ENCODE results near the gene TROAP. TPM values are rescaled to one million over a fixed set of nuclear protein-coding genes. Genes with fewer than 3 reads are reported as not detected.

TROAP gene
- total RNA-seq, 1 donor from 2014 or later, result 40.0 TPM

GRCh38 chr12:49347311-49348193 is 24.5 kb downstream of the TROAP start:
- H3K9ac ChIP-seq, result no peak overlapping the region
- H3K4me2 ChIP-seq, result peak overlapping the region; percentile 88
- H3K9me3 Mint-ChIP-seq, result peaks cover 2% of the 10 kb centered on the region
- no peaks in the 10 kb centered on the region for H3K36me3 ChIP-seq
- H3K4me3 ChIP-seq, result peak overlapping the region; percentile 48
- TF ChIP-seq CTCF (IDR thresholded peaks at IDR 0.05) (peak; percentile 99), EZH2phosphoT487 (IDR thresholded peaks at IDR 0.05) (no peak), EZH2 (IDR thresholded peaks at IDR 0.05) (peak; percentile 69)
- peak overlapping the region; percentile 72 for H2AFZ ChIP-seq (replicated peaks)
- H3K4me1 ChIP-seq, result peaks cover 34% of the 10 kb centered on the region
- H4K20me1 ChIP-seq (ENCODE audit: low read depth), result peaks cover 41% of the 10 kb centered on the region
- H3K4me3 Mint-ChIP-seq, result peak overlapping the region; percentile 85
- no peaks in the 10 kb centered on the region for H3K9me3 ChIP-seq (ENCODE audit: low read depth)
- peaks cover 52% of the 10 kb centered on the region for H3K27me3 Mint-ChIP-seq (ENCODE audit: insufficient read depth, low read depth)
- peaks cover 27% of the 10 kb centered on the region for H3K4me1 Mint-ChIP-seq
- DNase-seq (ENCODE audit: low spot score), result peak; percentile 90
- H3K27me3 ChIP-seq, result peaks cover 77% of the 10 kb centered on the region
- peaks cover 32% of the 10 kb centered on the region for H3F3A ChIP-seq (ENCODE audit: low read depth)
- no peak overlapping the region for H3K27ac Mint-ChIP-seq
- H3K27ac ChIP-seq, result no peak overlapping the region
- no peaks in the 10 kb centered on the region for H3K79me2 ChIP-seq (ENCODE audit: low read depth)
- no peaks in the 10 kb centered on the region for H3K36me3 Mint-ChIP-seq

GRCh38 chr12:49348781-49349180 is 25.7 kb downstream of the TROAP start:
- H3K9me3 ChIP-seq (ENCODE audit: low read depth), result no peaks in the 10 kb centered on the region
- no peaks in the 10 kb centered on the region for H3K79me2 ChIP-seq (ENCODE audit: low read depth)
- H3K9me3 Mint-ChIP-seq, result no peaks in the 10 kb centered on the region
- H3K4me3 ChIP-seq, result no peak overlapping the region
- peaks cover 21% of the 10 kb centered on the region for H3K4me1 Mint-ChIP-seq
- no peaks in the 10 kb centered on the region for H3K36me3 Mint-ChIP-seq
- no peak overlapping the region for H3K4me2 ChIP-seq
- no peaks in the 10 kb centered on the region for H3K36me3 ChIP-seq
- H4K20me1 ChIP-seq (ENCODE audit: low read depth), result peaks cover 30% of the 10 kb centered on the region
- no peak overlapping the region for H3K9ac ChIP-seq
- DNase-seq (ENCODE audit: low spot score), result no peak
- no peak overlapping the region for H3K27ac Mint-ChIP-seq
- H3K27ac ChIP-seq, result no peak overlapping the region
- H3K27me3 ChIP-seq, result peaks cover 65% of the 10 kb centered on the region
- H3F3A ChIP-seq (ENCODE audit: low read depth), result peaks cover 26% of the 10 kb centered on the region
- TF ChIP-seq EZH2 (IDR thresholded peaks at IDR 0.05) (no peak), EZH2phosphoT487 (IDR thresholded peaks at IDR 0.05) (no peak), CTCF (IDR thresholded peaks at IDR 0.05) (no peak)
- peaks cover 47% of the 10 kb centered on the region for H3K27me3 Mint-ChIP-seq (ENCODE audit: insufficient read depth, low read depth)
- H2AFZ ChIP-seq (replicated peaks), result no peak overlapping the region
- peaks cover 26% of the 10 kb centered on the region for H3K4me1 ChIP-seq
- no peak overlapping the region for H3K4me3 Mint-ChIP-seq

- H3F3A ChIP-seq (ENCODE audit: low read depth), result peaks cover 21% of the 10 kb centered on the region
- peaks cover 25% of the 10 kb centered on the region for H4K20me1 ChIP-seq (ENCODE audit: low read depth)
- peaks cover 60% of the 10 kb centered on the region for H3K27me3 ChIP-seq
- Mint-ChIP-seq H3K27me3 (ENCODE audit: insufficient read depth, low read depth) (peaks cover 42% of the 10 kb centered on the region), H3K4me1 (peaks cover 16% of the 10 kb centered on the region), H3K4me3 (no peak overlapping the region), H3K36me3 (no peaks in the 10 kb centered on the region), H3K27ac (no peak overlapping the region), H3K9me3 (no peaks in the 10 kb centered on the region)
- no peaks in the 10 kb centered on the region for H3K79me2 ChIP-seq (ENCODE audit: low read depth)
- H3K36me3 ChIP-seq, result no peaks in the 10 kb centered on the region
- TF ChIP-seq CTCF (IDR thresholded peaks at IDR 0.05), result no peak
- TF ChIP-seq EZH2phosphoT487 (IDR thresholded peaks at IDR 0.05), result no peak
- no peak for TF ChIP-seq EZH2 (IDR thresholded peaks at IDR 0.05)
- no peak overlapping the region for H3K4me2 ChIP-seq
- no peak for DNase-seq (ENCODE audit: low spot score)
- no peak overlapping the region for H3K27ac ChIP-seq
- no peak overlapping the region for H3K9ac ChIP-seq
- H3K4me3 ChIP-seq, result no peak overlapping the region
- peaks cover 26% of the 10 kb centered on the region for H3K4me1 ChIP-seq
- H3K9me3 ChIP-seq (ENCODE audit: low read depth), result no peaks in the 10 kb centered on the region
- no peak overlapping the region for H2AFZ ChIP-seq (replicated peaks)
Observed at GRCh38 chr12:49349266-49349665, 26.2 kb downstream of the TROAP start.

All from neural progenitor cell (in vitro differentiated cells).